GM18508 (cell line): Measurements from ENCODE around the gene GMPR.
"Not testable (repeated sequence)": the region's sequence is repeated elsewhere in the genome, so short reads cannot be mapped to it uniquely, and the experiment has no call there.

Experiments
- ATAC-seq: cut with Tn5 transposase; IDR thresholded peaks from one replicate; pipeline ENCODE4 v1.9.1; 2021; ENCODE audit warnings: moderate number of reproducible peaks; ENCODE audit not compliant: insufficient read depth, unreplicated experiment

The GMPR gene

GRCh38 chr6:16224409-16224808 lies 14.0 kb upstream of the GMPR start:
- ATAC-seq, result no peak

GRCh38 chr6:16225062-16225731 lies 13.2 kb upstream of the GMPR start:
- not testable (repeated sequence) for ATAC-seq

GRCh38 chr6:16226117-16227047 lies 12.0 kb upstream of the GMPR start:
- ATAC-seq, result not testable (repeated sequence)

GRCh38 chr6:16227048-16227562 lies 11.3 kb upstream of the GMPR start:
- no peak for ATAC-seq

- no peak for ATAC-seq
Measured at GRCh38 chr6:16227605-16228004, 10.8 kb upstream of the GMPR start.

GRCh38 chr6:16228043-16228442 lies 10.3 kb upstream of the GMPR start:
- ATAC-seq, result no peak

- no peak for ATAC-seq
Measured at GRCh38 chr6:16228709-16229665, 9.4 kb upstream of the GMPR start.

GRCh38 chr6:16229700-16230099 lies 8.7 kb upstream of the GMPR start:
- no peak for ATAC-seq

GRCh38 chr6:16230953-16231352 lies 7.4 kb upstream of the GMPR start:
- ATAC-seq, result no peak

GRCh38 chr6:16232086-16232485 lies 6.3 kb upstream of the GMPR start:
- no peak for ATAC-seq

- no peak for ATAC-seq
Measured at GRCh38 chr6:16236009-16236501, 2.3 kb upstream of the GMPR start.

GRCh38 chr6:16236631-16237199 lies 1.7 kb upstream of the GMPR start:
- no peak for ATAC-seq

GRCh38 chr6:16237242-16237641 lies 1.1 kb upstream of the GMPR start:
- ATAC-seq, result no peak

GRCh38 chr6:16238963-16239797 lies 793 bp downstream of the GMPR start:
- no peak for ATAC-seq

GRCh38 chr6:16239798-16240123 lies 1.4 kb downstream of the GMPR start:
- no peak for ATAC-seq

GRCh38 chr6:16240589-16241320 lies 2.4 kb downstream of the GMPR start:
- ATAC-seq, result no peak

GRCh38 chr6:16241321-16241689 lies 2.9 kb downstream of the GMPR start:
- ATAC-seq, result no peak

- ATAC-seq, result no peak
Measured at GRCh38 chr6:16243055-16243454, 4.7 kb downstream of the GMPR start.
